NT2/D1 (cell line): Measurements from ENCODE around the gene ARHGEF16.

Experiments
- DNase-seq: peaks from one replicate; pipeline ENCODE4 v3.0.0-alpha.2; 2011; ENCODE audit warnings: low read depth, low spot score
- H3K27me3 ChIP-seq: 2 replicates; pipeline ENCODE4 v1.6.0; 2011; ENCODE audit warnings: mild to moderate bottlenecking; ENCODE audit not compliant: insufficient read length, insufficient read depth
- H3K36me3 ChIP-seq: 2 replicates; pipeline ENCODE4 v1.6.1; 2011; ENCODE audit warnings: mild to moderate bottlenecking, low read length, mixed read lengths; ENCODE audit not compliant: insufficient read depth, insufficient read length
- H3K4me1 ChIP-seq: 2 replicates; pipeline ENCODE4 v1.5.1; 2011; ENCODE audit not compliant: insufficient read depth, insufficient read length
- H3K4me3 ChIP-seq: 2 replicates; pipeline ENCODE4 v1.5.1; 2011; ENCODE audit warnings: low read depth; ENCODE audit not compliant: insufficient read length
- H3K9ac ChIP-seq: 2 replicates; pipeline ENCODE4 v1.6.0; 2011; ENCODE audit warnings: low read depth; ENCODE audit not compliant: insufficient read length
- H3K9me3 ChIP-seq: 2 replicates; pipeline ENCODE4 v1.5.1; 2011; ENCODE audit warnings: mild to moderate bottlenecking, low read length; ENCODE audit not compliant: insufficient read depth
- SUZ12 ChIP-seq: IDR thresholded peaks from 2 replicates; pipeline ENCODE4 v1.6.1; 2011; ENCODE audit not compliant: insufficient read length, insufficient read depth; ENCODE audit errors: extremely low read depth
- YY1 ChIP-seq: IDR thresholded peaks from 2 replicates; pipeline ENCODE4 v1.6.1; 2011; ENCODE audit not compliant: insufficient read length, insufficient read depth
- ZNF274 ChIP-seq: IDR thresholded peaks from 2 replicates; pipeline ENCODE4 v1.6.1; 2011; ENCODE audit warnings: mild to moderate bottlenecking, low read depth, low read length

ARHGEF16 gene

DNA sequence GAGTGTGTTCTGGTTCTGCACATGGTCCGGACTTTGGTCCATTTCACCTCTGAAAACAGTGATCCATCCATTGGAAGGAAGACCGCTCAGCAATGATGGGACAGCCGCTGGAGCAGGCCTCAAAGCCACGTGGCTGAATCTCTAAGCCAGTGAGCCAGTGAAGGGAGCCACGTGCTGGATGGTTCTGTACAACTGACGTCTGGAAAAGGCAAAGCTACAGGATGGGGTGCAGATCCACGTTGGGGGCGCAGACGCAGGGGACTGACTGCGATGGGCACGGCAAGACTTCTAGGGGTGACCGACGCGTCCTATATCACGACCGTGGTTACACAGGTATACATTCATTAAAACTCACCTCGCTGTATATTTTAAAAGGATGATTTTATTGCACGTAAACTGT lies 10.2 kb upstream of the ARHGEF16 start:
- no peaks in the 10 kb centered on the region for H3K36me3 ChIP-seq
- no peak overlapping the region for H3K9ac ChIP-seq
- peaks cover 9% of the 10 kb centered on the region for H3K4me1 ChIP-seq
- H3K4me3 ChIP-seq, result no peak overlapping the region
- no peaks in the 10 kb centered on the region for H3K9me3 ChIP-seq
- H3K27me3 ChIP-seq, result no peaks in the 10 kb centered on the region
- no peak for TF ChIP-seq YY1
- no peak for TF ChIP-seq SUZ12
- DNase-seq, result no peak

DNA sequence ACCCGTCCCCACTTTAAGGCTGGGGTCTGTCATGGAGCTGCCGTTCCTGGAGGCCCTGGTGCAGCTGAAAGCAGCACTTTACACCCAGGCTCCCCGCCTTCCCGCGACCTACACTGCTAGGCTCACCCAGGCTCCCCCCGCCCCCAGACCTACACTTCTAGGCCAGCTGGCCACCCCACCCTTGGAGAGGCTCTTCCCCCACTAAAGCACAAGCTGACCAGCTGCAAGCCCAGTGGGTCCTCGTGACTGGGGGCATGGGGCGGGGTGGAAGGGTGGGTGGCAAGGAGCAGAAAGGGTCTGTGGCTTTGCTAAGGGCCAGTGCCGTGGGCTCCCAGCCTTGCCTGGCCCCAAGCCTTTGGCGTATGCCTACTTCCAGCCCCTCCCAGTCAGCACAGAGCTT lies 9.7 kb upstream of the ARHGEF16 start:
- Histone ChIP-seq H3K36me3 (no peaks in the 10 kb centered on the region), H3K9ac (no peak overlapping the region), H3K4me3 (no peak overlapping the region), H3K27me3 (no peaks in the 10 kb centered on the region), H3K9me3 (no peaks in the 10 kb centered on the region), H3K4me1 (peaks cover 9% of the 10 kb centered on the region)
- DNase-seq, result no peak
- TF ChIP-seq ZNF274 (no peak), SUZ12 (no peak), YY1 (no peak)

DNA sequence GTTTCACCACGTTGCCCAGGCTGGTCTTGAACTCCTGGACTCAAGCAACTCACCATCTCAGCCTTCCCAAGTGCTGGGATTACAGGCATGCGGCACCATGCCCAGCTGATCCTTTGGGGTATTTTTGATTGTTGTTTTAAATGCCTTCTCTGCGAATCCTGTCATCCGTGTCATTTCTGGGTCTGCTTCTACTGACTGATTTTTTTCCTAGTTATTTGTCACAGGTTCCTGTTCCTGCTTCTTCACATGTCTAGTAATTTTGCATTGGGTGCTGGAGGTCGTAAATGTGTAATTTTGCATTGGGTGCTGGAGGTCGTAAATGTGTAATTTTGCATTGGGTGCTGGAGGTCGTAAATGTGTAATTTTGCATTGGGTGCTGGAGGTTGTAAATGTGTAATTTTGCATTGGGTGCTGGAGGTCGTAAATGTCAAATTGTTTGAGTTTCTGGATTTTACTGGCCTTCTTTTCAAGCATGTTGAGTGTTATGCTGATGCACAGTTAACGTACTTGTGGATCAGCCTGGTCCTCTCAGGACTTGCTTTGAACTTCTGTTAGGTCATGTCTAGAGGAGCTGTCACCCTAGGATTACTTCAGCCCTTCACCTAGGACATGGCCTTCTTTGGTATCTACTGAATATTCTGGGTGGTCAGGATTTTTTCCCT lies 4.1 kb upstream of the ARHGEF16 start:
- no peak for DNase-seq
- TF ChIP-seq YY1, result no peak
- no peaks in the 10 kb centered on the region for H3K36me3 ChIP-seq

DNA sequence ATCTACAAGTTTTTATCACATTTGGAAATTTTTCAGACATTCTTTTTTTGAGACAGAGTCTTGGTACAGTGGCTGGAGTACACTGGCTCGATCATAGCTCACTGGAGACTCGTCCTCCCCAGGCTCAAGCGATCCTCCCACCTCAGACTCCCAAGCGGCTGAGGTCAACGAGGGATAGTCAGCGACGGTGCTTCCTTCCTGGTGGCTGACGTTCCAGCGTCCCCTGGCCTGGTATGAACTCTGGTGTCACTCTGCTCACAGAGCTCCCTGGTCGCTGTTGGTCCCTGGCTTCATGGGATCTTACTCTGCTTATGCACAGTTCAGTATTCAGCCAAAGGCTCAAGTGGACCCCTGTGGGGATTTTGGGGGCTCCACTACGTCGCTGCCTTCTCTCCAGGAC lies 3.5 kb upstream of the ARHGEF16 start:
- TF ChIP-seq SUZ12 (no peak), YY1 (no peak), ZNF274 (no peak)

More for the DNA sequence above, 4.1 kb upstream of the ARHGEF16 start:
- Histone ChIP-seq H3K4me3 (no peak overlapping the region), H3K9ac (no peak overlapping the region), H3K9me3 (no peaks in the 10 kb centered on the region), H3K4me1 (peaks cover 9% of the 10 kb centered on the region), H3K27me3 (peaks cover 6% of the 10 kb centered on the region)

DNA sequence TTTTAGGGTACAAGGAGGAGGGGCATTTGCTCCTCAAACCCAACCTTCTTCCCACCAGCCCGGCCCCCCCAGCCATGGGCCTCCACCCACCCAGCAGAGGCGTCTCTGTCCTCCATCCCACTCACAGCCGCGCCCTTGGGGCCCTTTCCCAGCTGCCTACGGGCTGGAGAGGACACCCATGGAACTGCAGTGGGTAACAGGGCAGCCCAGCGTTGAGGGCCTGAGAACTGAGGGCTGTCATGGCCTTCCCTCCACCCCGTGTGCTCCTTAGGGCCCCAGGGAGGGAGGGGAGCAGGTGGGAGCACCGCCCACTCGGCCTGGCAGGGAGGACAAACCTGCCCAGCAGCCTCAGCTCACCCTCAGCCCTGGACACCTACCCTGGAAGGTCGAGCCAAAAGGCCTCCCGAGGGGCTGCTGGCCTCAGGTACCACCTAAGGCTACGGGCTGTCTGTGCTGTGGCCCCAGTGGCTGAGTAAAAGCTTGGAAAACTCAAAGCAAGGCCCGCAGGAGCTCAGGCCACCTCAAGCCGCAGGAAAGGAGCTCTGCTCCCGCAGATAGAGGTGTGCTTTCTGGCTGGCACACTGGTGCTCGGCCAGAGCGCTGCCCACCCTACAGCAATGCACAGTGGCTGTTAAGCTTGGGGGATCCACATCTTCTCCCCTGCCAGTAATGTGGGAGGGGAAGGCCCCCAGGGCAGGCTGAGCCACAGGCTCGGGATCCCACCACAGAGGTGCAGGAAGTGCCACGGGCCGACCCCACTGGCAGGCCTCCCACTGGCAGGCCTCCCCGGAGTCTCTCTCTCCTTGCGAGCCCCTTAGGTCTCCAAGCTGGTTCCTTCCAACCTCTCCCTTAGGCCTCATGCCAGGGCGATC lies 2.2 kb upstream of the ARHGEF16 start:
- H3K9me3 ChIP-seq, result no peaks in the 10 kb centered on the region
- H3K36me3 ChIP-seq, result no peaks in the 10 kb centered on the region
- no peak for DNase-seq
- peaks cover 6% of the 10 kb centered on the region for H3K27me3 ChIP-seq
- TF ChIP-seq SUZ12 (no peak), YY1 (no peak), ZNF274 (no peak)
- peaks cover 22% of the 10 kb centered on the region for H3K4me1 ChIP-seq
- H3K9ac ChIP-seq, result peak overlapping the region; percentile 50
- H3K4me3 ChIP-seq, result no peak overlapping the region

More for the DNA sequence above, 3.5 kb upstream of the ARHGEF16 start:
- H3K9ac ChIP-seq, result no peak overlapping the region
- no peaks in the 10 kb centered on the region for H3K36me3 ChIP-seq
- DNase-seq, result no peak
- H3K4me3 ChIP-seq, result no peak overlapping the region
- H3K4me1 ChIP-seq, result peaks cover 16% of the 10 kb centered on the region
- peaks cover 6% of the 10 kb centered on the region for H3K27me3 ChIP-seq
- H3K9me3 ChIP-seq, result no peaks in the 10 kb centered on the region

DNA sequence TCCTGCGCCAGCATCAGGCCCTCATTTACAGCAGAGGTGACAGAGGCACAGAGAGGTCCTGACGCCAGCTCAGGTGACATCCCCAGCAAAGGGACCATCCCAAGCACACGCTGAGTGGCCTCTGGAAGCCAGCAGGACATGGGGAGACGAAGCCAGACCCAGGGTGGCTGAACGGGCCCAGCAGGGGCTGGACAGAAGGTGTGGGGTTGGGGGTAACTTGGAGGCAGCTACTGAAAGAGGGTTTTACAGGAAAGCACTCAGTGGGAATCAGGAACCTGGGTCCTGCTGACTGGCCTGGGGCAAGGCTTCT lies 1.6 kb upstream of the ARHGEF16 start:
- TF ChIP-seq YY1 (no peak), ZNF274 (no peak), SUZ12 (no peak)
- peaks cover 6% of the 10 kb centered on the region for H3K27me3 ChIP-seq
- H3K9ac ChIP-seq, result peak overlapping the region; percentile 50
- H3K9me3 ChIP-seq, result no peaks in the 10 kb centered on the region
- H3K4me3 ChIP-seq, result no peak overlapping the region
- no peak for DNase-seq
- peaks cover 22% of the 10 kb centered on the region for H3K4me1 ChIP-seq
- H3K36me3 ChIP-seq, result no peaks in the 10 kb centered on the region

DNA sequence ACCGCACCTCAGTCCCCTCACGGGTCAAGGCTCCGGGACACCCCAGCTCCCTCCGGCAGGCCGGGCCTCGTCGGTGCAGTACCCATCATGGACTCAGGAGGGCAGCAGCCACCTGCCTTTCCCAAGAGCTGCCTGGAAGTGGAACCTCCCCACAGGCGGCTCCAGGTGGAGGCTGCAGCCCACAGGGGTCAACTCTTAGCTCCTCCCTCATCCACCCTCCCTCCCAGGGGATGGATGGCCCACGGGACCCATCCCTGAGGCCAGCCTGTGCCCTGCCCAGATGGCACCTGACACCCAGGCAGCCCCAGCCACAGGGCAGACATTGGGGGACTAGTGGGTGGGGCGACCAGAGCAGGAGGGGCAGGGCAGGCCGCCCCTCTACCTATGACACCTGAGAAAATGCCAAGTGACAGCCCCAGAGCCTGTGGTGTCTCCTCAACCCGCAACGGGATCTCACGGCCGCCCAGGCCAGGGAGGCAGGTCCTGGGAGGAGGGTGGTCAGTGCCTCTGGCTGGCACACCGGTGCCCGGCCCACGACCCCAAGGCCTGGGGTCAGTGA lies 1.2 kb upstream of the ARHGEF16 start:
- Histone ChIP-seq H3K27me3 (peaks cover 6% of the 10 kb centered on the region), H3K9me3 (no peaks in the 10 kb centered on the region), H3K4me1 (peaks cover 22% of the 10 kb centered on the region), H3K4me3 (no peak overlapping the region), H3K36me3 (no peaks in the 10 kb centered on the region), H3K9ac (peak overlapping the region; percentile 83)
- TF ChIP-seq SUZ12 (no peak), YY1 (no peak), ZNF274 (no peak)
- DNase-seq, result peak; percentile 47
